GM23338 (cell line): Measurements from ENCODE around the gene RFX2. TPM values are rescaled to one million over a fixed set of nuclear protein-coding genes. Genes with fewer than 3 reads are reported as not detected.

Experiments
- ATAC-seq: fragments of 200-7000 bp; cut with Tn5 transposase; 3 replicates; pipeline ENCODE4 v1.9.1; 2020
- DNase-seq: peaks from one replicate; pipeline ENCODE4 v3.0.0-alpha.2; 2015; ENCODE audit warnings: low spot score
- H2AFZ ChIP-seq: fragments of 200-600 bp; sonication (generic); 2 replicates; pipeline ENCODE4 v1.8.0; 2016; ENCODE audit warnings: antibody characterized with exemption, mild to moderate bottlenecking, moderate library complexity
- H3F3A ChIP-seq: fragments of 200-600 bp; sonication (generic); replicated peaks from 2 replicates; pipeline ENCODE4 v1.8.0; 2017; ENCODE audit warnings: antibody characterized with exemption, mixed run types, low read depth
- H3K27ac ChIP-seq: fragments of 200-600 bp; sonication (generic); 2 replicates; pipeline ENCODE4 v1.6.1; 2016; ENCODE audit warnings: low read depth
- H3K27me3 ChIP-seq: fragments of 200-600 bp; sonication (generic); 2 replicates; pipeline ENCODE4 v1.8.0; 2016; ENCODE audit warnings: mild to moderate bottlenecking, mixed run types, moderate library complexity; ENCODE audit not compliant: insufficient read depth
- H3K36me3 ChIP-seq: fragments of 200-600 bp; sonication (generic); 2 replicates; pipeline ENCODE4 v1.8.0; 2016; ENCODE audit warnings: mild to moderate bottlenecking; ENCODE audit not compliant: insufficient read depth
- H3K4me1 ChIP-seq: fragments of 200-600 bp; sonication (generic); 2 replicates; pipeline ENCODE4 v1.8.0; 2016; ENCODE audit warnings: mild to moderate bottlenecking, moderate library complexity; ENCODE audit not compliant: insufficient read depth
- H3K4me2 ChIP-seq: fragments of 200-600 bp; sonication (generic); 2 replicates; pipeline ENCODE4 v1.7.1; 2017; ENCODE audit warnings: mixed run types
- H3K4me3 ChIP-seq: fragments of 200-600 bp; sonication (generic); 2 replicates; pipeline ENCODE4 v1.6.1; 2016; ENCODE audit warnings: mixed run types
- H3K79me2 ChIP-seq: fragments of 200-600 bp; sonication (generic); replicated peaks from 2 replicates; pipeline ENCODE4 v1.8.0; 2017; ENCODE audit warnings: mild to moderate bottlenecking; ENCODE audit not compliant: insufficient read depth
- H3K9me2 ChIP-seq: fragments of 200-600 bp; sonication (generic); 2 replicates; pipeline ENCODE4 v1.8.0; 2017; ENCODE audit not compliant: insufficient read depth
- H4K20me1 ChIP-seq: fragments of 200-600 bp; sonication (generic); replicated peaks from 2 replicates; pipeline ENCODE4 v1.8.0; 2017; ENCODE audit warnings: mild to moderate bottlenecking; ENCODE audit not compliant: insufficient read depth
- H3K27ac Mint-ChIP-seq: 2 replicates; pipeline ENCODE4 v1.8.0; 2020; ENCODE audit warnings: inconsistent platforms, mild to moderate bottlenecking, moderate library complexity, mixed read lengths
- H3K27me3 Mint-ChIP-seq: 3 replicates; pipeline ENCODE4 v1.8.0; 2022; ENCODE audit warnings: low read depth, mild to moderate bottlenecking, moderate library complexity, mixed read lengths, inconsistent platforms; ENCODE audit not compliant: insufficient read depth, poor library complexity
- H3K36me3 Mint-ChIP-seq: 3 replicates; pipeline ENCODE4 v1.8.0; 2021; ENCODE audit warnings: low read depth, mild to moderate bottlenecking, inconsistent platforms, moderate library complexity, mixed read lengths
- H3K4me1 Mint-ChIP-seq: 3 replicates; pipeline ENCODE4 v1.8.0; 2020; ENCODE audit warnings: mild to moderate bottlenecking, inconsistent platforms, mixed read lengths
- H3K4me3 Mint-ChIP-seq: 3 replicates; pipeline ENCODE4 v1.8.0; 2021; ENCODE audit warnings: moderate library complexity, mild to moderate bottlenecking, inconsistent platforms, mixed read lengths
- H3K9me3 Mint-ChIP-seq: 3 replicates; pipeline ENCODE4 v1.8.0; 2020; ENCODE audit warnings: moderate library complexity, mild to moderate bottlenecking, inconsistent platforms, mixed read lengths
- CREB1 ChIP-seq: fragments of 250-450 bp; sonication (Bioruptor Pico); IDR thresholded peaks from 2 replicates; pipeline ENCODE4 v1.5.0; 2020; ENCODE audit warnings: low read depth, mild to moderate bottlenecking, moderate library complexity
- CTCF ChIP-seq, 2 experiments: fragments of 200-600 bp in 1 of 2; sonication (generic) in 1 of 2; conservative IDR thresholded peaks; 2 replicates each; pipeline versions ENCODE4 v1.5.1 to v1.6.1; 2016 to 2017; ENCODE audit warnings: antibody characterized with exemption in 2 of 2, low read depth in 2 of 2, mild to moderate bottlenecking in 2 of 2, moderate library complexity in 1 of 2
- EZH2 ChIP-seq: fragments of 200-600 bp; sonication (generic); IDR thresholded peaks from one replicate; pipeline ENCODE4 v1.8.0; 2017; ENCODE audit warnings: antibody characterized with exemption, mild to moderate bottlenecking, low read depth; ENCODE audit not compliant: unreplicated experiment
- EZH2phosphoT487 ChIP-seq: fragments of 200-600 bp; sonication (generic); IDR thresholded peaks from one replicate; pipeline ENCODE4 v1.8.1; 2018; ENCODE audit warnings: antibody characterized with exemption; ENCODE audit not compliant: unreplicated experiment
- NANOG ChIP-seq: IDR thresholded peaks from 2 replicates; pipeline ENCODE4 v1.6.1; 2016; ENCODE audit warnings: antibody characterized with exemption, borderline replicate concordance
- POLR2AphosphoS5 ChIP-seq: IDR thresholded peaks from 2 replicates; pipeline ENCODE4 v1.6.1; 2016; ENCODE audit warnings: antibody characterized with exemption, low read depth
- ZNF114 ChIP-seq: fragments of 250-450 bp; sonication (Bioruptor Pico); IDR thresholded peaks from 2 replicates; pipeline ENCODE4 v1.5.0; 2020; ENCODE audit warnings: mild to moderate bottlenecking, moderate library complexity
- polyA plus RNA-seq: library from polyadenylated mRNA; unstranded; fragments of >200 nt; fragmentation: Nextera tagmentation; extraction: Ambion mirVana; gene quantifications from 2 replicates; pipeline ENCODE4 v1.2.1, GENCODE V29; 2016
- total RNA-seq: library from RNA; depleted of rRNA; stranded (reverse); fragments of >200 nt; shearing (Covaris generic); gene quantifications from 2 replicates; pipeline ENCODE4 v1.2.3, GENCODE V29; 2014
- TF ChIP-seq, protein P1 (sequence below): fragments of 250-450 bp; sonication (Bioruptor Pico); IDR thresholded peaks from 2 replicates; pipeline ENCODE4 v1.5.0; 2020; ENCODE audit warnings: mild to moderate bottlenecking, moderate library complexity

RFX2 gene
- total and polyA plus RNA-seq, 2 experiments from 2014 or later: 4.6 to 13.0 TPM

DNA sequence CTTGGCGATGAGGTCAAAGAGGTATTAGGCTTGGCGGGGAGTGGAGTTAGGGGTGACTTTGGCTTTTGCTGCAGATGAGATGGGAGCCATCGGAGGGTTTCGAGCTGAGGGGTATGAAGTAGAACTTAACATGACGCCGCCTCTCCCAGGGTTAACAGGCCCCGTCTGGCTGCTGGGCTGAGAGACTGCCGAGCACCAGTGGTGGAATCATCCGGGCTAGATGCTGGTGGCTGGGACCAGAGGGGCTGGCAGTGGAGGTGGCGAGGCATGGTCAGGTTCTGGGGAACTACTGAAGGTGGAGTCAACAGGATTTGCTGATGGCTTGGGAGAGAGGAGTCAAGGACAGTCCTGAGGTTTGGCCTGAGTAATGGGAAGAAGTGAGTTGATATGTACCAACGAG, 4.9 kb downstream of the RFX2 start (continued):
- TF ChIP-seq, protein P1, sequence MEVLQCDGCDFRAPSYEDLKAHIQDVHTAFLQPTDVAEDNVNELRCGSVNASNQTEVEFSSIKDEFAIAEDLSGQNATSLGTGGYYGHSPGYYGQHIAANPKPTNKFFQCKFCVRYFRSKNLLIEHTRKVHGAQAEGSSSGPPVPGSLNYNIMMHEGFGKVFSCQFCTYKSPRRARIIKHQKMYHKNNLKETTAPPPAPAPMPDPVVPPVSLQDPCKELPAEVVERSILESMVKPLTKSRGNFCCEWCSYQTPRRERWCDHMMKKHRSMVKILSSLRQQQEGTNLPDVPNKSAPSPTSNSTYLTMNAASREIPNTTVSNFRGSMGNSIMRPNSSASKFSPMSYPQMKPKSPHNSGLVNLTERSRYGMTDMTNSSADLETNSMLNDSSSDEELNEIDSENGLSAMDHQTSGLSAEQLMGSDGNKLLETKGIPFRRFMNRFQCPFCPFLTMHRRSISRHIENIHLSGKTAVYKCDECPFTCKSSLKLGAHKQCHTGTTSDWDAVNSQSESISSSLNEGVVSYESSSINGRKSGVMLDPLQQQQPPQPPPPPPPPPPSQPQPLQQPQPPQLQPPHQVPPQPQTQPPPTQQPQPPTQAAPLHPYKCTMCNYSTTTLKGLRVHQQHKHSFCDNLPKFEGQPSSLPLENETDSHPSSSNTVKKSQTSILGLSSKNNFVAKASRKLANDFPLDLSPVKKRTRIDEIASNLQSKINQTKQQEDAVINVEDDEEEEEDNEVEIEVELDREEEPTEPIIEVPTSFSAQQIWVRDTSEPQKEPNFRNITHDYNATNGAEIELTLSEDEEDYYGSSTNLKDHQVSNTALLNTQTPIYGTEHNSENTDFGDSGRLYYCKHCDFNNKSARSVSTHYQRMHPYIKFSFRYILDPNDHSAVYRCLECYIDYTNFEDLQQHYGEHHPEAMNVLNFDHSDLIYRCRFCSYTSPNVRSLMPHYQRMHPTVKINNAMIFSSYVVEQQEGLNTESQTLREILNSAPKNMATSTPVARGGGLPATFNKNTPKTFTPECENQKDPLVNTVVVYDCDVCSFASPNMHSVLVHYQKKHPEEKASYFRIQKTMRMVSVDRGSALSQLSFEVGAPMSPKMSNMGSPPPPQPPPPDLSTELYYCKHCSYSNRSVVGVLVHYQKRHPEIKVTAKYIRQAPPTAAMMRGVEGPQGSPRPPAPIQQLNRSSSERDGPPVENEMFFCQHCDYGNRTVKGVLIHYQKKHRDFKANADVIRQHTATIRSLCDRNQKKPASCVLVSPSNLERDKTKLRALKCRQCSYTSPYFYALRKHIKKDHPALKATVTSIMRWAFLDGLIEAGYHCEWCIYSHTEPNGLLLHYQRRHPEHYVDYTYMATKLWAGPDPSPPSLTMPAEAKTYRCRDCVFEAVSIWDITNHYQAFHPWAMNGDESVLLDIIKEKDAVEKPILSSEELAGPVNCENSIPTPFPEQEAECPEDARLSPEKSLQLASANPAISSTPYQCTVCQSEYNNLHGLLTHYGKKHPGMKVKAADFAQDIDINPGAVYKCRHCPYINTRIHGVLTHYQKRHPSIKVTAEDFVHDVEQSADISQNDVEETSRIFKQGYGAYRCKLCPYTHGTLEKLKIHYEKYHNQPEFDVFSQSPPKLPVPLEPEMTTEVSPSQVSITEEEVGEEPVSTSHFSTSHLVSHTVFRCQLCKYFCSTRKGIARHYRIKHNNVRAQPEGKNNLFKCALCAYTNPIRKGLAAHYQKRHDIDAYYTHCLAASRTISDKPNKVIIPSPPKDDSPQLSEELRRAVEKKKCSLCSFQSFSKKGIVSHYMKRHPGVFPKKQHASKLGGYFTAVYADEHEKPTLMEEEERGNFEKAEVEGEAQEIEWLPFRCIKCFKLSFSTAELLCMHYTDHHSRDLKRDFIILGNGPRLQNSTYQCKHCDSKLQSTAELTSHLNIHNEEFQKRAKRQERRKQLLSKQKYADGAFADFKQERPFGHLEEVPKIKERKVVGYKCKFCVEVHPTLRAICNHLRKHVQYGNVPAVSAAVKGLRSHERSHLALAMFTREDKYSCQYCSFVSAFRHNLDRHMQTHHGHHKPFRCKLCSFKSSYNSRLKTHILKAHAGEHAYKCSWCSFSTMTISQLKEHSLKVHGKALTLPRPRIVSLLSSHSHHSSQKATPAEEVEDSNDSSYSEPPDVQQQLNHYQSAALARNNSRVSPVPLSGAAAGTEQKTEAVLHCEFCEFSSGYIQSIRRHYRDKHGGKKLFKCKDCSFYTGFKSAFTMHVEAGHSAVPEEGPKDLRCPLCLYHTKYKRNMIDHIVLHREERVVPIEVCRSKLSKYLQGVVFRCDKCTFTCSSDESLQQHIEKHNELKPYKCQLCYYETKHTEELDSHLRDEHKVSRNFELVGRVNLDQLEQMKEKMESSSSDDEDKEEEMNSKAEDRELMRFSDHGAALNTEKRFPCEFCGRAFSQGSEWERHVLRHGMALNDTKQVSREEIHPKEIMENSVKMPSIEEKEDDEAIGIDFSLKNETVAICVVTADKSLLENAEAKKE (CRISPR knock-in tag): no peak
- no peak for TF ChIP-seq NANOG

GRCh38 chr19:6103894-6104293, 6.4 kb downstream of the RFX2 start:
- Histone ChIP-seq H4K20me1 (no peaks in the 10 kb centered on the region), H3K79me2 (no peaks in the 10 kb centered on the region), H3K4me3 (no peak overlapping the region), H3K27me3 (peaks cover 21% of the 10 kb centered on the region), H2AFZ (no peak overlapping the region), H3K9me2 (0 out of 2 replicates have a peak, but pooled peaks cover 2% of the 10 kb centered on the region), H3K4me2 (no peak overlapping the region), H3F3A (no peaks in the 10 kb centered on the region), H3K27ac (no peak overlapping the region), H3K36me3 (no peaks in the 10 kb centered on the region), H3K4me1 (no peaks in the 10 kb centered on the region; the same call in 1 of the 2 replicates)
- Mint-ChIP-seq H3K27me3 (peaks cover 20% of the 10 kb centered on the region), H3K27ac (no peak overlapping the region), H3K9me3 (no peaks in the 10 kb centered on the region), H3K36me3 (no peaks in the 10 kb centered on the region), H3K4me3 (no peak overlapping the region), H3K4me1 (peaks cover 15% of the 10 kb centered on the region)
- DNase-seq (no peak), ATAC-seq (no peak)
- TF ChIP-seq, protein P1 (CRISPR knock-in tag): no peak
- TF ChIP-seq CTCF (conservative IDR thresholded peaks at IDR 0.05; ENCODE audit: low read depth in 2 of 2) (no peak), ZNF114 (CRISPR knock-in tag) (no peak), CREB1 (CRISPR knock-in tag) (no peak), POLR2AphosphoS5 (no peak), EZH2phosphoT487 (no peak), NANOG (no peak), EZH2 (no peak)
